ENCODE data around the gene GDPD2.
A peak's percentile ranks its signal among the peaks of the same experiment; 100 is the strongest.

The GDPD2 gene

DNA sequence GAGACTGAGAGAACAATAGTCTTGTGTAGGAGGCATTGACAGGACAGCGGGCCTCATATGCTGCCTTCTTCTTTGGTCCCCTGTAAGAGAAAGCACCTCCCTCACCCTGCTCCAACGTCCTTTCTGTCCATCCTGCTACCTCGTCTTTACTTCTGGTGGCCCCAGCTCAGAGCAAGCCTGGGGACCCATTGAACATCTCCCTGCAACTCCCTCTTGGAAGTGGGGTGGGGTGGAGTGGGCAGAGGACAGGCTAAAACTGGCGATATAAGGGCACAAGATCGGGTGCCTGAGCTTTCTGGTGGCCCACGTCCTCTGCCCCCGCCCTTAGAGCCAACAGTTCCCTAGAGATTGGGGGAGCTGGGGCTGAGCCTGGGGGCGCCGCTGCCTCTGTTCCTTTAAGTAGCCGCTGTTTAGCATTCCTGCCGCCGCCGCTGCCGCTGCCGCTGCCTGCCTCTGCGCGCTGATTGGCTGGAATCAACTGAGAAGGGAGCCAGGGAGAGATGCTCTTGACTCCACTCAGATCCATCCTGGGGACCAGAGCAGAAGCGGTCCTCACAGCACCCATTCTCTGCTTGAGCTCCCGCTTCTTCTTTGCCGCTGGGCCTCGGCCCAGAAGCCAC, 21.3 kb downstream of the GDPD2 start, which contains the start of gene DLG3:
DLG3 (plus strand) TSS at position 510 of the 620 bp plus-strand sequence. CDS start 367 bp downstream, outside the sequence.
- no peaks in the 10 kb centered on the region for H3K79me2 ChIP-seq
- no peaks in the 10 kb centered on the region for H3K36me3 ChIP-seq (ENCODE audit: control insufficient read depth, insufficient read depth, low read length)
- no peaks in the 10 kb centered on the region for H3K27me3 ChIP-seq (ENCODE audit: control insufficient read depth, insufficient read depth, low read length)
- H3K4me3 ChIP-seq (ENCODE audit: low read depth, low read length), result no peak within 1 kb of the TSS
- no peak within 1 kb of the TSS for H3K4me2 ChIP-seq (ENCODE audit: low read length)
- H3K27ac ChIP-seq, result no peak within 1 kb of the TSS
- H2AFZ ChIP-seq, result peak within 1 kb of the TSS; percentile 38
- H3K9ac ChIP-seq, result no peak within 1 kb of the TSS
- H3K9me3 ChIP-seq (ENCODE audit: control insufficient read depth, low read length), result no peaks in the 10 kb centered on the region
- TF ChIP-seq, protein P1, sequence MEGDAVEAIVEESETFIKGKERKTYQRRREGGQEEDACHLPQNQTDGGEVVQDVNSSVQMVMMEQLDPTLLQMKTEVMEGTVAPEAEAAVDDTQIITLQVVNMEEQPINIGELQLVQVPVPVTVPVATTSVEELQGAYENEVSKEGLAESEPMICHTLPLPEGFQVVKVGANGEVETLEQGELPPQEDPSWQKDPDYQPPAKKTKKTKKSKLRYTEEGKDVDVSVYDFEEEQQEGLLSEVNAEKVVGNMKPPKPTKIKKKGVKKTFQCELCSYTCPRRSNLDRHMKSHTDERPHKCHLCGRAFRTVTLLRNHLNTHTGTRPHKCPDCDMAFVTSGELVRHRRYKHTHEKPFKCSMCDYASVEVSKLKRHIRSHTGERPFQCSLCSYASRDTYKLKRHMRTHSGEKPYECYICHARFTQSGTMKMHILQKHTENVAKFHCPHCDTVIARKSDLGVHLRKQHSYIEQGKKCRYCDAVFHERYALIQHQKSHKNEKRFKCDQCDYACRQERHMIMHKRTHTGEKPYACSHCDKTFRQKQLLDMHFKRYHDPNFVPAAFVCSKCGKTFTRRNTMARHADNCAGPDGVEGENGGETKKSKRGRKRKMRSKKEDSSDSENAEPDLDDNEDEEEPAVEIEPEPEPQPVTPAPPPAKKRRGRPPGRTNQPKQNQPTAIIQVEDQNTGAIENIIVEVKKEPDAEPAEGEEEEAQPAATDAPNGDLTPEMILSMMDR (IDR thresholded peaks at IDR 0.05), result no peak
- H3K4me1 ChIP-seq, result no peaks in the 10 kb centered on the region

DNA sequence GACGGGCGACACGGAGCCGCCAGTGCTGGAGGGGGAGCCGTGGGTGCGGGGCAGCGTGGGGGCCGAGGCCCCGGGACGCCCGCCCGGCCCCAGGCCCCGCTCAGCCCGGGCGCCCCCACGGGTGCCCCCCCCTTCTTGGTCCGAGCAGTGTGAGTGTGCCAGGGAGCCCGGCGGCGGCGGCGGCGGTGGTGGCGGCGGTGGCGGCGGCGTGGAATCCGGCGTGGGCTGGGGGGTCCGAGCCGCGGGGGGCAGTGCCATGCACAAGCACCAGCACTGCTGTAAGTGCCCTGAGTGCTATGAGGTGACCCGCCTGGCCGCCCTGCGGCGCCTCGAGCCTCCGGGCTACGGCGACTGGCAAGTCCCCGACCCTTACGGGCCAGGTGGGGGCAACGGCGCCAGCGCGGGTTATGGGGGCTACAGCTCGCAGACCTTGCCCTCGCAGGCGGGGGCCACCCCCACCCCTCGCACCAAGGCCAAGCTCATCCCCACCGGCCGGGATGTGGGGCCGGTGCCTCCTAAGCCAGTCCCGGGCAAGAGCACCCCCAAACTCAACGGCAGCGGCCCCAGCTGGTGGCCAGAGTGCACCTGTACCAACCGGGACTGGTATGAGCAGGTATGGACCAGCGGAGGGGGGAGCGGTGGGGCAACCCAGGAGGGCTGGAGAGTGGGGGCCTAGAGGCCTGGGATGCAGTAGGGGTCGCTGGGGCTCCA, 22.0 kb downstream of the GDPD2 start:
- TF ChIP-seq, protein P1 (IDR thresholded peaks at IDR 0.05), result no peak
- H3K4me2 ChIP-seq (ENCODE audit: low read length), result no peak overlapping the region
- H3K4me3 ChIP-seq (ENCODE audit: low read depth, low read length), result no peak overlapping the region
- H3K9me3 ChIP-seq (ENCODE audit: control insufficient read depth, low read length), result no peaks in the 10 kb centered on the region
- H3K79me2 ChIP-seq, result no peaks in the 10 kb centered on the region
- no peaks in the 10 kb centered on the region for H3K27me3 ChIP-seq (ENCODE audit: control insufficient read depth, insufficient read depth, low read length)
- no peaks in the 10 kb centered on the region for H3K4me1 ChIP-seq
- H3K36me3 ChIP-seq (ENCODE audit: control insufficient read depth, insufficient read depth, low read length), result no peaks in the 10 kb centered on the region
- H2AFZ ChIP-seq, result no peak overlapping the region
- H3K27ac ChIP-seq, result no peak overlapping the region
- H3K9ac ChIP-seq, result no peak overlapping the region

- no peak overlapping the region for H3K4me3 ChIP-seq (ENCODE audit: low read depth, low read length)
Measured at GRCh38 chrX:70445951-70446350, 22.8 kb downstream of the GDPD2 start.

DNA sequence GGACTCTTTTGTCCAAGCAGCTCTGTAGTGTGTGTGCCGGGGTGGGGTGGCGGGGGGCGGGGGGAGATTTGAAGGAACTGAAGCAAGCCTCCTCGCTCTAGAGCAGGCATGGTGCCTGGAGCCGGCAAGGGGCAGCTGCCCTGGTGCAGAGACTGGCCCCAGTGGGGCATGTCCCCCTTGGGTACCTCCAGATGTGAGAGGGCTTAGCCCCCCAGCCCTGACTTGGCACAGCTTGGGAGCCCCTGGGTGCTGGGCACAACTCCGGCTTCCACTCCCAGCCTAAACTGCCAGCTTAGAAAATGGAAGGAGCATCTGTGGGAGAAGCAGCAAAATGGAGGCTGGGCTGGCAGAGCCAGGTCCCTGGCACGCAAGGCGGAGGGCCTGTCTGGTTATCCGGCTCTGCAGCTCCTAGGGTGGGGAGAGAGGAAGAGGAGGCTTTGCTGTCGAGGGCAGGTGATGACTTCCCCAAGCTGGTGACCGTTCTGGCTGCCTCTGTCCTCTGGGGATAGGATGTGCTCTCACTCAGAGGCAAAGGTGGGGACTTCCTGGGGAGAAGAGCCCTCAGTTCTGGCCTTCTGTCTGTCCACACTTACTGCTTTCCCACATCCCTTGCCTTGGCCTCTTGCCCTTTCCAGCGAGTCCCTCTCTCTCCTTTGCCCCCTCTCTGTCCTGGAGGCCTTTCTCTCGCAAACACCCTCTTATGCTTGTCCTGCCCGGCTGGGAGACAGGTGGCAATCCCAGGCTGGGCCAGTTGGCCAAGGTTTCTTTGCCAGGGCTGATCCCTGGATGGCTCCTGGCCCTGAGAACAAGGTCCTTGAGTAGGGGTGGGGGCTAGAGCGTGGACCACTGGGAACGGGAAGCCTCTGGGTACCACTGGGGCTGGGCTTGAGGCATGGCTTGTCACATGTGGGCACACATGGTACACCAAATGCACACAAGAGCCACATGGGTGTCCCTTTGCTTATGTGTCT, 23.6 kb downstream of the GDPD2 start:
- Histone ChIP-seq H3K4me3 (ENCODE audit: low read depth, low read length) (no peak overlapping the region), H3K9me3 (ENCODE audit: control insufficient read depth, low read length) (no peaks in the 10 kb centered on the region), H3K9ac (no peak overlapping the region), H3K27me3 (ENCODE audit: control insufficient read depth, insufficient read depth, low read length) (no peaks in the 10 kb centered on the region), H3K4me1 (no peaks in the 10 kb centered on the region), H3K36me3 (ENCODE audit: control insufficient read depth, insufficient read depth, low read length) (no peaks in the 10 kb centered on the region), H3K27ac (no peak overlapping the region), H3K4me2 (ENCODE audit: low read length) (no peak overlapping the region), H3K79me2 (no peaks in the 10 kb centered on the region), H2AFZ (no peak overlapping the region)
- TF ChIP-seq, protein P1 (IDR thresholded peaks at IDR 0.05), result no peak

More at GRCh38 chrX:70445951-70446350, 22.8 kb downstream of the GDPD2 start:
- H3K9ac ChIP-seq, result no peak overlapping the region
- no peaks in the 10 kb centered on the region for H3K36me3 ChIP-seq (ENCODE audit: control insufficient read depth, insufficient read depth, low read length)
- TF ChIP-seq, protein P1 (IDR thresholded peaks at IDR 0.05), result no peak
- H3K4me2 ChIP-seq (ENCODE audit: low read length), result no peak overlapping the region
- no peaks in the 10 kb centered on the region for H3K9me3 ChIP-seq (ENCODE audit: control insufficient read depth, low read length)
- H3K79me2 ChIP-seq, result no peaks in the 10 kb centered on the region
- H3K27ac ChIP-seq, result no peak overlapping the region
- no peaks in the 10 kb centered on the region for H3K27me3 ChIP-seq (ENCODE audit: control insufficient read depth, insufficient read depth, low read length)
- no peaks in the 10 kb centered on the region for H3K4me1 ChIP-seq
- H2AFZ ChIP-seq, result no peak overlapping the region

Data from parathyroid adenoma (tissue), 2 donors.